ENCODE data around the gene HLTF. TPM values are rescaled to one million over a fixed set of nuclear protein-coding genes. Genes with fewer than 3 reads are reported as not detected.

The HLTF gene
- total and polyA plus RNA-seq, 2 experiments from 2014 or later: 89.5 to 146 TPM

GRCh38 chr3:149119466-149119865 lies 33.1 kb upstream of the HLTF start (continued):
- TF ChIP-seq, protein P1, sequence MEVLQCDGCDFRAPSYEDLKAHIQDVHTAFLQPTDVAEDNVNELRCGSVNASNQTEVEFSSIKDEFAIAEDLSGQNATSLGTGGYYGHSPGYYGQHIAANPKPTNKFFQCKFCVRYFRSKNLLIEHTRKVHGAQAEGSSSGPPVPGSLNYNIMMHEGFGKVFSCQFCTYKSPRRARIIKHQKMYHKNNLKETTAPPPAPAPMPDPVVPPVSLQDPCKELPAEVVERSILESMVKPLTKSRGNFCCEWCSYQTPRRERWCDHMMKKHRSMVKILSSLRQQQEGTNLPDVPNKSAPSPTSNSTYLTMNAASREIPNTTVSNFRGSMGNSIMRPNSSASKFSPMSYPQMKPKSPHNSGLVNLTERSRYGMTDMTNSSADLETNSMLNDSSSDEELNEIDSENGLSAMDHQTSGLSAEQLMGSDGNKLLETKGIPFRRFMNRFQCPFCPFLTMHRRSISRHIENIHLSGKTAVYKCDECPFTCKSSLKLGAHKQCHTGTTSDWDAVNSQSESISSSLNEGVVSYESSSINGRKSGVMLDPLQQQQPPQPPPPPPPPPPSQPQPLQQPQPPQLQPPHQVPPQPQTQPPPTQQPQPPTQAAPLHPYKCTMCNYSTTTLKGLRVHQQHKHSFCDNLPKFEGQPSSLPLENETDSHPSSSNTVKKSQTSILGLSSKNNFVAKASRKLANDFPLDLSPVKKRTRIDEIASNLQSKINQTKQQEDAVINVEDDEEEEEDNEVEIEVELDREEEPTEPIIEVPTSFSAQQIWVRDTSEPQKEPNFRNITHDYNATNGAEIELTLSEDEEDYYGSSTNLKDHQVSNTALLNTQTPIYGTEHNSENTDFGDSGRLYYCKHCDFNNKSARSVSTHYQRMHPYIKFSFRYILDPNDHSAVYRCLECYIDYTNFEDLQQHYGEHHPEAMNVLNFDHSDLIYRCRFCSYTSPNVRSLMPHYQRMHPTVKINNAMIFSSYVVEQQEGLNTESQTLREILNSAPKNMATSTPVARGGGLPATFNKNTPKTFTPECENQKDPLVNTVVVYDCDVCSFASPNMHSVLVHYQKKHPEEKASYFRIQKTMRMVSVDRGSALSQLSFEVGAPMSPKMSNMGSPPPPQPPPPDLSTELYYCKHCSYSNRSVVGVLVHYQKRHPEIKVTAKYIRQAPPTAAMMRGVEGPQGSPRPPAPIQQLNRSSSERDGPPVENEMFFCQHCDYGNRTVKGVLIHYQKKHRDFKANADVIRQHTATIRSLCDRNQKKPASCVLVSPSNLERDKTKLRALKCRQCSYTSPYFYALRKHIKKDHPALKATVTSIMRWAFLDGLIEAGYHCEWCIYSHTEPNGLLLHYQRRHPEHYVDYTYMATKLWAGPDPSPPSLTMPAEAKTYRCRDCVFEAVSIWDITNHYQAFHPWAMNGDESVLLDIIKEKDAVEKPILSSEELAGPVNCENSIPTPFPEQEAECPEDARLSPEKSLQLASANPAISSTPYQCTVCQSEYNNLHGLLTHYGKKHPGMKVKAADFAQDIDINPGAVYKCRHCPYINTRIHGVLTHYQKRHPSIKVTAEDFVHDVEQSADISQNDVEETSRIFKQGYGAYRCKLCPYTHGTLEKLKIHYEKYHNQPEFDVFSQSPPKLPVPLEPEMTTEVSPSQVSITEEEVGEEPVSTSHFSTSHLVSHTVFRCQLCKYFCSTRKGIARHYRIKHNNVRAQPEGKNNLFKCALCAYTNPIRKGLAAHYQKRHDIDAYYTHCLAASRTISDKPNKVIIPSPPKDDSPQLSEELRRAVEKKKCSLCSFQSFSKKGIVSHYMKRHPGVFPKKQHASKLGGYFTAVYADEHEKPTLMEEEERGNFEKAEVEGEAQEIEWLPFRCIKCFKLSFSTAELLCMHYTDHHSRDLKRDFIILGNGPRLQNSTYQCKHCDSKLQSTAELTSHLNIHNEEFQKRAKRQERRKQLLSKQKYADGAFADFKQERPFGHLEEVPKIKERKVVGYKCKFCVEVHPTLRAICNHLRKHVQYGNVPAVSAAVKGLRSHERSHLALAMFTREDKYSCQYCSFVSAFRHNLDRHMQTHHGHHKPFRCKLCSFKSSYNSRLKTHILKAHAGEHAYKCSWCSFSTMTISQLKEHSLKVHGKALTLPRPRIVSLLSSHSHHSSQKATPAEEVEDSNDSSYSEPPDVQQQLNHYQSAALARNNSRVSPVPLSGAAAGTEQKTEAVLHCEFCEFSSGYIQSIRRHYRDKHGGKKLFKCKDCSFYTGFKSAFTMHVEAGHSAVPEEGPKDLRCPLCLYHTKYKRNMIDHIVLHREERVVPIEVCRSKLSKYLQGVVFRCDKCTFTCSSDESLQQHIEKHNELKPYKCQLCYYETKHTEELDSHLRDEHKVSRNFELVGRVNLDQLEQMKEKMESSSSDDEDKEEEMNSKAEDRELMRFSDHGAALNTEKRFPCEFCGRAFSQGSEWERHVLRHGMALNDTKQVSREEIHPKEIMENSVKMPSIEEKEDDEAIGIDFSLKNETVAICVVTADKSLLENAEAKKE (CRISPR knock-in tag; IDR thresholded peaks at IDR 0.05): no peak
- TF ChIP-seq CREB1 (CRISPR knock-in tag; IDR thresholded peaks at IDR 0.05; ENCODE audit: low read depth): no peak
- TF ChIP-seq EZH2 (IDR thresholded peaks at IDR 0.05; ENCODE audit: low read depth, unreplicated experiment): no peak
- TF ChIP-seq STAT1 (IDR thresholded peaks at IDR 0.05; ENCODE audit: unreplicated experiment): no peak
- TF ChIP-seq JUNB (IDR thresholded peaks at IDR 0.05; ENCODE audit: unreplicated experiment): no peak

DNA sequence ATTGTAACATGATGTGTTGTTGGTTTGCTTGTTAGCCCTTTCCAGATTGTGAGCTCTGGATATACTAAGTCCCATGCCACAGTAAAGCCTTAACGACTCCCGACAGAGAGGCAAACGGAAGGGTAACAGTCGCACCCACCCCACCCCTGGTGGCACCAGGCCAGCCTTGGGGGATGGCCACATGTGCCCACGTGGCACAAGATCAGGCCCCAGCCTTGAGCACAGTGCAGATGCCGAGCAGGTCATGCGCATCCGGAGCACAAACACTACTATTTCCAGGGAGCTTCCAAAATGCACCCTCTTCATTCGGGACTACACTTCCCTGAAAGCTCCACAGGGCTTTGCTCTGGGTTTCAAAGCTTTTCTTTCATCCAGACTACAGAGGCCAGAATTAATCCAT lies 32.4 kb upstream of the HLTF start:
- ATAC-seq (no peak), DNase-seq (ENCODE audit: low spot score) (no peak)
- no peaks in the 10 kb centered on the region for H3K9me2 ChIP-seq (ENCODE audit: insufficient read depth)
- no peaks in the 10 kb centered on the region for H3K36me3 ChIP-seq (ENCODE audit: insufficient read depth)
- Mint-ChIP-seq H3K27ac (no peak overlapping the region), H3K36me3 (ENCODE audit: low read depth) (peaks cover 4% of the 10 kb centered on the region; the same call in 2 of the 3 replicates), H3K4me3 (no peak overlapping the region), H3K9me3 (peaks cover 7% of the 10 kb centered on the region; the same call in 1 of the 3 replicates), H3K27me3 (ENCODE audit: insufficient read depth, low read depth, poor library complexity) (peaks cover 1% of the 10 kb centered on the region), H3K4me1 (peaks cover 16% of the 10 kb centered on the region)
- H3K27ac ChIP-seq (ENCODE audit: low read depth): no peak overlapping the region
- no peak overlapping the region for H3K4me3 ChIP-seq
- no peak overlapping the region for H2AFZ ChIP-seq
- H3F3A ChIP-seq (replicated peaks; ENCODE audit: low read depth): no peaks in the 10 kb centered on the region
- no peaks in the 10 kb centered on the region for H3K27me3 ChIP-seq (ENCODE audit: insufficient read depth)
- no peak overlapping the region for H3K4me2 ChIP-seq
- no peaks in the 10 kb centered on the region for H3K79me2 ChIP-seq (replicated peaks; ENCODE audit: insufficient read depth)
- no peaks in the 10 kb centered on the region for H4K20me1 ChIP-seq (replicated peaks; ENCODE audit: insufficient read depth)
- H3K4me1 ChIP-seq (ENCODE audit: insufficient read depth): peaks cover 7% of the 10 kb centered on the region
- TF ChIP-seq CREB1 (CRISPR knock-in tag; IDR thresholded peaks at IDR 0.05; ENCODE audit: low read depth): no peak
- no peak for TF ChIP-seq NANOG (IDR thresholded peaks at IDR 0.05; ENCODE audit: borderline replicate concordance)
- TF ChIP-seq, protein P2, sequence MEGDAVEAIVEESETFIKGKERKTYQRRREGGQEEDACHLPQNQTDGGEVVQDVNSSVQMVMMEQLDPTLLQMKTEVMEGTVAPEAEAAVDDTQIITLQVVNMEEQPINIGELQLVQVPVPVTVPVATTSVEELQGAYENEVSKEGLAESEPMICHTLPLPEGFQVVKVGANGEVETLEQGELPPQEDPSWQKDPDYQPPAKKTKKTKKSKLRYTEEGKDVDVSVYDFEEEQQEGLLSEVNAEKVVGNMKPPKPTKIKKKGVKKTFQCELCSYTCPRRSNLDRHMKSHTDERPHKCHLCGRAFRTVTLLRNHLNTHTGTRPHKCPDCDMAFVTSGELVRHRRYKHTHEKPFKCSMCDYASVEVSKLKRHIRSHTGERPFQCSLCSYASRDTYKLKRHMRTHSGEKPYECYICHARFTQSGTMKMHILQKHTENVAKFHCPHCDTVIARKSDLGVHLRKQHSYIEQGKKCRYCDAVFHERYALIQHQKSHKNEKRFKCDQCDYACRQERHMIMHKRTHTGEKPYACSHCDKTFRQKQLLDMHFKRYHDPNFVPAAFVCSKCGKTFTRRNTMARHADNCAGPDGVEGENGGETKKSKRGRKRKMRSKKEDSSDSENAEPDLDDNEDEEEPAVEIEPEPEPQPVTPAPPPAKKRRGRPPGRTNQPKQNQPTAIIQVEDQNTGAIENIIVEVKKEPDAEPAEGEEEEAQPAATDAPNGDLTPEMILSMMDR (conservative IDR thresholded peaks at IDR 0.05; ENCODE audit: low read depth in 2 of 2): no peak
- no peak for TF ChIP-seq EZH2phosphoT487 (IDR thresholded peaks at IDR 0.05; ENCODE audit: unreplicated experiment)
- no peak for TF ChIP-seq ZNF114 (CRISPR knock-in tag; IDR thresholded peaks at IDR 0.05)
- TF ChIP-seq JUNB (IDR thresholded peaks at IDR 0.05; ENCODE audit: unreplicated experiment): no peak
- TF ChIP-seq ETS1 (IDR thresholded peaks at IDR 0.05): no peak
- no peak for TF ChIP-seq POLR2AphosphoS5 (IDR thresholded peaks at IDR 0.05; ENCODE audit: low read depth)

Data from GM23338 (cell line).